Esophagus squamous epithelium (tissue), 4 donors: ENCODE measurements around the gene CNOT6.

Source experiments
- CTCF ChIP-seq, 6 experiments: fragments of 450-650 bp in 4 of 6; fragments of 200-600 bp in 2 of 6; sonication (generic) in 2 of 6; IDR thresholded peaks; one replicate each; pipeline ENCODE4 v1.5.1; 2016 to 2019; ENCODE audit warnings: antibody characterized with exemption in 6 of 6, mild to moderate bottlenecking in 4 of 6, moderate library complexity in 4 of 6
- POLR2A ChIP-seq, 4 donors: fragments of 450-650 bp; IDR thresholded peaks; one replicate each; pipeline ENCODE4 v1.6.1; 2017; ENCODE audit warnings: antibody characterized with exemption in 4 of 4, mild to moderate bottlenecking in 4 of 4, moderate library complexity in 3 of 4

GRCh38 chr5:180469866-180470265, 24.3 kb upstream of the CNOT6 start:
- TF ChIP-seq POLR2A (IDR thresholded peaks at IDR 0.05) (no peak), CTCF (IDR thresholded peaks at IDR 0.05) (no peak)
